Measurements from ENCODE around the gene KIF26A. TPM values are rescaled to one million over a fixed set of nuclear protein-coding genes. Genes with fewer than 3 reads are reported as not detected.

The KIF26A gene
- total RNA-seq, 2 donors from 2014 or later: 1.1 to 1.6 TPM

DNA sequence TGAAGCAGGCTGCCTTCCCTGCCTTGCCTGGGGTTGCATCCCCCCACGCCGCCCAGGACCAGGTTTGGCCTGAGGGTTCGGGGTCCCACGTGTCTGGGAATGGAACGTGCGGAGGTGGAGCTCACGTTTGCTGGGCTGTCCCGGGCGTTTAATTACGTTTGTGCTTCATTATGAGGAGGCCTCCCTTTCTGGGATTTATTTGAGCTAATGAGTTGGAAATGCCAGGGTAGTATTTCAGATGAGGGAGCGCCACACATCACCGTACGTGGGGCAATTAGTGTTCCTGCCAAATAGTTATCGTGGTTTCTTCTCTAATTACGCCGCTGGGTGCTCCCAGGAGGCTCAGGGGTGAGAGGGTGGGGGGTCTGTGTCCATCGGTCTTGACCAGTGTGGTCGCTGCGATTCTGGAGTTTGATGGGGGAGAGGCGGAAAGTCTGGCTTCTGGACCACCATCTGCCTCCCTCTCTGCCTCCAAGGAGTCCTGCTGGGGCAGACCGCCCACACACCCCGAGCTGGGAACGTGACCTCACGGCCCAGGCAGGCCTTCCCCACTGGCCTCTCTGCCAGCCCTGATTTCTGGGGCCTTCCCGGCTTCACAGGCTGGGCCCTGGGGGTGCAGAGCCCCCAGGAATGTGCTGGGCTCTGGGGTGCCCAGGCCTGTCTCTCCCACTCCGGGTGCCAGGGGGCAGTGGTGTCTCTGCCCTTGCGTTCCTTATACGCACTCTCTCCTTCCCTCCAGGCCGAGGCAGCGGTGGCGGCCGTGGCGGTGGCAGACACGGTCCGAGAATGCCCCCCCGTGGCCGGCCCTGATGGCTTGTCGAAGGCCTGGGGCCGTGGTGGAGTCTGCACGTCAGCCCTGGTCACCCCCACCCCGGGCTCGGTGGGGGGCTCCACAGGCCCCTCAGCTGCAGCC lies 18.9 kb downstream of the KIF26A start:
- Mint-ChIP-seq H3K9me3 (no peaks in the 10 kb centered on the region), H3K36me3 (ENCODE audit: low read depth) (no peaks in the 10 kb centered on the region), H3K4me1 (no peaks in the 10 kb centered on the region), H3K4me3 (no peak overlapping the region), H3K27ac (no peak overlapping the region), H3K27me3 (no peaks in the 10 kb centered on the region)
- no peak for ATAC-seq (replicated peaks)

DNA sequence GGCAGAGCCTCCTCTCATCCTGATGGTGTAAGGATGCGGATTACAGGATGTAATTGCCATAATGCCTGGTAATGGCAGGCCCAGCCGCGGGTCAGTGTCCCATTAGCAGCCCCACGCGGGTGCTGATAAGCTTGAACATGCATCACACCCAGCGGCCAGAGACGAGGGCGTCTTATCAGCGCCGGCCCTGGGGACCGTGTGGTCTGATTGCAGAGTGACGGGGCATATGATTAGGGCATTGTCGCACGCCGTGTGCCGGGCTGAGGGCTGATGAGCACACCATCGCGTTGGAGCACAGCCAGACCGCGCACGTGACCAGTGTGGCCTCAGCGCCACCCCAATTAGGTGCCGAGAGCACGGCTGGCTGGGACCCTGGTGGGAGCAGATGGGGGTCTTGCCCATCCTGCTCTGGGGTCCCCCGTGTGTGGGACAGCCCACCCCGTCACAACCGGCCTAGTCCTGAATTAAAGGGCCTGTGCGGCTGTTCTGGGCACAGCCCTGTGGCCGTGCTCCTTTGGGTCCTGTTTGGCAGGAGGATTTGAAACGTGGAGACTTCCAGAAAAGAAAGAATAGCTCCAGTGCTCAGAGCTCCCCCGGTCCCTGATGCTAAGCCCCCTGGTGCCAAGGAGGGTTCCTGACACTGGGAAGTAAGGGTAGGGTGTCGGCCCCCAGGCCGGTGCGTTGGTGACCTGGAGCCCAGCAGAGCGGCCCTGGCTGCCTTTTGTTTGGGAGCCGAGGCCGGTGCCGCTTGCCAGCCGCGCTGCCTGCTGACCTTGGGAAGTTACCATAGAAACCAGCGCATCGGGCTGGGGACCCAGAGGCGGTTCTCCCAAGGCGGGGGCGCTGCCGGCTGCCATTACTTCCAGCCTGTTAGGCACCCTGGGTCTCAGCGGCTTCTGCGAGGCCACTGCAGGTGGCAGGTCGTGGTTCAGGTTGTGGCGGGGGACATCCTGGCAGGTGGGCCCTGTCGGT lies 20.7 kb downstream of the KIF26A start:
- Mint-ChIP-seq H3K4me1 (no peaks in the 10 kb centered on the region), H3K27ac (no peak overlapping the region), H3K36me3 (ENCODE audit: low read depth) (no peaks in the 10 kb centered on the region), H3K4me3 (no peak overlapping the region), H3K27me3 (no peaks in the 10 kb centered on the region), H3K9me3 (no peaks in the 10 kb centered on the region)
- no peak for ATAC-seq (replicated peaks)

DNA sequence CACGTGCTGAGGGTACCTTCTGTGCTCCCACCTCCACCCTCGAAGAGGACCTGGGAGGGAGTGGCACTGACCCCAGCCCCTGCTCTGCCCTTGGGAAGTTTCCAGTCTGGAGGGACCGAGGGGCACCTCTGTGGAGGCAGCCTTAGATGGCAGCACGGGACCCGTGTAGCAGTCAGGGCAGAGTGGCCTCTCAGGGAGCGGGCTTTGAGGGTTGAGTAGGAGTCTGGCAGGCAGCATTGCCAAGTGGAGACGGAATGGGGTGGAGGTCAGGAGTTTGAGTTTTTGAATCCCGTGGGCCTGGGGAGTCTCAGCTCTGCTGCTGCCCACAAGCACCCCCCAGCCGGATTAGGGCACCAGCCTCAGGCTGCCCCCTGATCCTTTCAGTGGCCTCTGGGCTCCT lies 21.6 kb downstream of the KIF26A start:
- Mint-ChIP-seq H3K36me3 (ENCODE audit: low read depth) (no peaks in the 10 kb centered on the region), H3K4me1 (no peaks in the 10 kb centered on the region), H3K4me3 (no peak overlapping the region), H3K9me3 (no peaks in the 10 kb centered on the region), H3K27ac (no peak overlapping the region), H3K27me3 (no peaks in the 10 kb centered on the region)
- ATAC-seq (replicated peaks): no peak

DNA sequence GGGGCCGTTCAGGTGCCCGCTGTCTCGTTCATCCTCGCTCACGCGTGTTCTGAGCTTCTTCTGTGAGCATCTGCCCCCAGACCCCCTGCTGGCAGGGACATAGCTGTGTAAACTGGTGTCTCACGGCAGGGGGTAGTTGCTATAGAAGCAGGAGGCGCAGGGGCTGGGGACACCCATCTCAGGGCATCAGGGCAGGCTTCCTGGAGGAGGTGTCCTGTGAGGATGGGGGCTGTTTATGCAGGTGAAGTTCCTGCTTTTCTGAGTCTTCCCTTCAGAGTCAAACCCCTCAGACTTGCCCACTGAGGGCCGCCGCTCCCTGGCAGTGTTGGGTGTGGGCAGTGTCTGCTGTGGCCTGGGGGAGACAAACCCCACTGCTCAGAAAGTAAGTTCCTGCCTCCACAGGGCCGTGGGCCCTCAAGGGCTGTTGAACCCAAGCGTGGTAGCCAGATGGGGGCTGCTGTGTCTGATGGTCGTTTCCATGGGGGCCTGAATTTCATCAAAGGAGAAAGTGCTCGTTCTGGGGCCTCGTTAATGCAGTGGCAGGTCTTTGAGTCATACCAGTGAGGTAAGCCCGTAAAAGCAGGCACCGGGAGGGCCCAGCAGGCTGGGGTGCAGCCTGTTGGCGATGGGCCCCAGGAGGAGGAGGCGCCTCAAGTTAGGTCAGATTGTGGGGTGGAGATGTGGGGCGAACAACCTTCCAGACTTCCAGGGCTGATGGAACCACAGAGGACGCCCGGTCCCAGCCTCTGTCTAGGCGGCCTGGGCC lies 23.4 kb downstream of the KIF26A start:
- no peak overlapping the region for H3K4me3 Mint-ChIP-seq
- H3K9me3 Mint-ChIP-seq: no peaks in the 10 kb centered on the region
- H3K27ac Mint-ChIP-seq: no peak overlapping the region
- no peaks in the 10 kb centered on the region for H3K27me3 Mint-ChIP-seq
- ATAC-seq (replicated peaks): no peak
- no peaks in the 10 kb centered on the region for H3K4me1 Mint-ChIP-seq
- H3K36me3 Mint-ChIP-seq (ENCODE audit: low read depth): no peaks in the 10 kb centered on the region

DNA sequence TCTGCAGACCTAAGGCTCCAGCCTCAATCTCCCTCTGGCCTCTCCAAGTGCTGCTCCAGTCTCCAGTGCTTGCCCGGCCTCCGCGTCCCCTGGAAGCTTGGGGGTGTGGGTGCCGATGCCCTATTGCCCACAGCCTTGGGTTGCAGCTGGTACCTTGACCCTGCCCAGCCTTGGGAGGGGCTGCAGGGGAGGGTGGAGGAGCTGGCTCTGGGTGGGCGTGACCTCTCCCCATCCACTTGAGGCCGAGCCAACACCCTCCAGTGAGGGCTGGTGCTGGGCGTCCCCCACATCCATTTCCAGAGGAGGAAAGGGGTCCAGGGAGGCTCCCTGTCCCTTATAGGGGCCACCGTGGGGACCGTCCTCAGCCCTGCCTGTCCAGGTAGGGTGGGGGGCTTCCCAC lies 24.1 kb downstream of the KIF26A start:
- no peaks in the 10 kb centered on the region for H3K4me1 Mint-ChIP-seq
- no peaks in the 10 kb centered on the region for H3K9me3 Mint-ChIP-seq
- no peak overlapping the region for H3K4me3 Mint-ChIP-seq
- H3K36me3 Mint-ChIP-seq (ENCODE audit: low read depth): no peaks in the 10 kb centered on the region
- no peak for ATAC-seq (replicated peaks)
- H3K27ac Mint-ChIP-seq: no peak overlapping the region
- H3K27me3 Mint-ChIP-seq: no peaks in the 10 kb centered on the region

DNA sequence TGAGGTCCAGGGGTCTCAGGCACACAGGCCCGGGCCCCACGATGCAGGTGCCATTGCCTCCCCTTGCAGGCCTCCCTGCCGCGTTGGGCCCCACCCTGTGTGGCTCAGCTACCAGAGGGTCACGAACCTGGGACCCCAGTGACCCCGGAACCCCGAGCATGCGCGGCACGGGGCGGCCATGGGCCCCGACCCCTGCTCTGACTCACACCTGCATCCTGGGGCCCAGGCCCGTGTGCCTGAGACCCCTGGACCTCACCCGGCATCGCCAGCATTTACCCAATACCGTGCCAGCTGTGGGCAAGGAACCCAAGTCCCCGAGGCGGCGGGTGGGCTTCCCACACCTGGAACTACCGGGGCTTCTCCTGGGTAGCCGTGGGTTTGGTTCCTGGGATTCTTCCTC lies 25.2 kb downstream of the KIF26A start:
- no peak for ATAC-seq (replicated peaks)
- H3K4me3 Mint-ChIP-seq: no peak overlapping the region
- no peaks in the 10 kb centered on the region for H3K27me3 Mint-ChIP-seq
- H3K4me1 Mint-ChIP-seq: no peaks in the 10 kb centered on the region
- no peaks in the 10 kb centered on the region for H3K36me3 Mint-ChIP-seq (ENCODE audit: low read depth)
- no peak overlapping the region for H3K27ac Mint-ChIP-seq
- no peaks in the 10 kb centered on the region for H3K9me3 Mint-ChIP-seq

DNA sequence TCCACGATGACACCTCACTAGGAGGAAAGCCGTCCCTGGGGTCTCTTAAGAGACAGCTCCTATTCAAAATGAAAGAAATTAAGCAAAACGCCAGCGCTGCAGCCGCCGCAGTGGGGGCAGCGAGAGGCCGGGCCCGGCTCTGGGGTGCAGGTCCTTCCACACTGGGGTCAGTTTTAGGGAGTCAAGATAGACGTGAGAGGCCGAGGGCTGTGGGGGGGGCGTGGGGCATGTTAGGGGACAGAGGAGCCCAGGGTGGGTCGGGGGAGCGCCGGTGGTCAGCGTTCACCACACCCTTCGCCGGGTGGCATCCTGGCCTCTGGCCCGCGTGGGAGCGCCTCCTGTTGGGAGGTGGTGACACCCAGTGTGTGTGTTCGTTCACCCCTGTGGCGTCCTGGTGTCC lies 25.7 kb downstream of the KIF26A start:
- no peak overlapping the region for H3K27ac Mint-ChIP-seq

DNA sequence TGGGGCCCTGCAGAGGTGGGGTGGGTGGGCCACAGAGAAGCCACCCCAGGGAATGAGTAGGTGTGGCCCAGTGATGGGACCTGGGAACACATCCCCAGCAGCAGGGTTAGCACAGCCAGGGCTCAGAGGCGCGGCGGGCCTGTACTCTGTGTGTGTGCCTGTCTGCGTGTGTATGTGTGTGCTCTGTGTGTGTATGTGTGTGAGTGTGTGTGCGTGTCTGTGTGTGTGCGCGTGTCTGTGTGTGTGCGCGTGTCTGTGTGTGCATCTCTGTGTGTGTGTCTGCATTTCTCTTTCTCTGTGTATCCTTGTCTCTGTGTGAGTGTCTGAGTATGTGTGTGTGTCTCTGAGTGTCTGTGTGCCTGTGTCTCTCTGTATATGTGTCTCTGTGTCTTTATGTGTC lies 26.1 kb downstream of the KIF26A start:
- no peak for ATAC-seq (replicated peaks)
- H3K9me3 Mint-ChIP-seq: no peaks in the 10 kb centered on the region
- H3K4me1 Mint-ChIP-seq: no peaks in the 10 kb centered on the region
- H3K36me3 Mint-ChIP-seq (ENCODE audit: low read depth): no peaks in the 10 kb centered on the region
- no peak overlapping the region for H3K27ac Mint-ChIP-seq
- H3K4me3 Mint-ChIP-seq: no peak overlapping the region
- H3K27me3 Mint-ChIP-seq: no peaks in the 10 kb centered on the region

More for the DNA sequence above, 25.7 kb downstream of the KIF26A start:
- no peaks in the 10 kb centered on the region for H3K9me3 Mint-ChIP-seq
- H3K4me1 Mint-ChIP-seq: no peaks in the 10 kb centered on the region
- ATAC-seq (replicated peaks): no peak
- no peaks in the 10 kb centered on the region for H3K36me3 Mint-ChIP-seq (ENCODE audit: low read depth)
- H3K27me3 Mint-ChIP-seq: no peaks in the 10 kb centered on the region
- H3K4me3 Mint-ChIP-seq: no peak overlapping the region

DNA sequence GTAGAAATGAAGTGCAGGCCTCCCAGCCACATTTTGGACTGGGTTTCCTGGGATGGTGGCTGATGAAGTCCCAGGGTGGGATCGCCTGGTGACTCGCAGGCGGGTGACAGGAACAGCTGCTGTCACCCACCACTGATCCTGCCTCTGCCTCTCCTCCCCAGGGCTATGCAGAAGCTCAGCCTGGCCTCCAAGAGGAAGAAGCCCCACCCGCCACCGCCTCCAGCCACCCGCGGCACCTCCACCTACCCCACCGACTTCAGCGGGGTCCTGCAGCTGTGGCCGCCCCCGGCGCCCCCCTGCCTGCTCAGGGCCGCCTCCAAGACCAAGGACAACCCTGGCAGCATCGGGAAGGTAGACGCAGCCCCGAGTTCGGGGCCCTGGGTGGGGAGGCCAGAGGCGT lies 28.3 kb downstream of the KIF26A start:
- Mint-ChIP-seq H3K27ac (no peak overlapping the region), H3K36me3 (ENCODE audit: low read depth) (no peaks in the 10 kb centered on the region), H3K9me3 (no peaks in the 10 kb centered on the region), H3K4me3 (no peak overlapping the region), H3K4me1 (no peaks in the 10 kb centered on the region), H3K27me3 (no peaks in the 10 kb centered on the region)
- ATAC-seq (replicated peaks): no peak

DNA sequence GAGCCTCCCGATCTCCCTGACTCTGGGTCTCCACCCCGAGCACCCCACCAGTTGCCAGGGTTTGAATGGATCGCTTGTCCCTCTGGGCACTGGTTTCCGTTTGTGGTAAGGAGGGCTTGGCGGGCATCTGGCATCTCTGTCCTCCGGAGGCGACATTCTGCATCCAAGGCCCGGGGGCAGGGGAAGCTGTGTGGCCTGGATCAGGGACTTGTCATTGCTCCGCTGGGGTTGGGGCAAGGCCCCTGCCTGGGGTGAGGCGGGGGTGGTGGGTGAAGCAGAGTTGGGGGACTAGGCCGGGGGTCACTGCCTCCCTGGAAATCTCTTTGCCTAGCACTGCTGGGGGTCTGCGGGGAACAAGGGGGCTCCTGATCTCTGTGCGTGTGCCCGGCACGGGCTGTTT lies 30.2 kb downstream of the KIF26A start:
- Mint-ChIP-seq H3K4me3 (no peak overlapping the region), H3K4me1 (no peaks in the 10 kb centered on the region), H3K27ac (no peak overlapping the region), H3K9me3 (no peaks in the 10 kb centered on the region), H3K27me3 (no peaks in the 10 kb centered on the region), H3K36me3 (ENCODE audit: low read depth) (no peaks in the 10 kb centered on the region)
- no peak for ATAC-seq (replicated peaks)

DNA sequence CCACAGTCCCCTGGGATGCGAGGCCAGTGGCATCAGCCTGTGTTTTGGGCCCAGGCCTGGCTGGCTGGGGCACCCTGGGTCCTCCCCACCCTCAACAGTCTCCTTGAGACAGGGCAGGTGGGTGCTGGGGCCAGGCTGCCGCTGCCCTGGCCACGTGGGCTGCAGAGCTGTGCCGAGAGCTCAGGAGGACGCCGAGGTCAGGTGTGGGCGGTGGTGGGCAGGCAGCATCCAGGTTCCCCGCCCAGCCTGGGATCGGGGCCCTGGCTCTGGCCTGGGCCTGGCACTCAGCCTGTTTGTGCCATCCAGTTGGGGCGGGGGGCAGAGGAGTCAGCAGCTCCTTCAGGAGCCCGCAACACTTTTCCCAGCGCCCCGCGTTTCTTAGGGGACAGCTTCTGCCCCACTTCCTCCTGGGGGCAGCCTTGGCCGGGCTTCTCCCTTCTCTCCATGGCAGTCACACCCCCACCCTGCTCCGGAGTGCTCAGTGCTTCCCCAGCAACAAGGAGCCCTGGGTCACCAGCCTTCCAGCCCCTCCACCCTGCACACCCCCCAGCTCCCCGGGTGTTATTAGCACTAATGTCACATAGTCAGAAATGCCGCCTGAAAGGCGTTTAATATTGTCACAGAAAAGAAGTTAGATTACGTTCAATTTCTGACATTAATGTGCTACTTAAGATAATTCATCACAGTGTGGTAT lies 30.8 kb downstream of the KIF26A start:
- Mint-ChIP-seq H3K36me3 (ENCODE audit: low read depth) (no peaks in the 10 kb centered on the region), H3K27ac (no peak overlapping the region), H3K4me3 (no peak overlapping the region), H3K27me3 (no peaks in the 10 kb centered on the region), H3K9me3 (no peaks in the 10 kb centered on the region), H3K4me1 (no peaks in the 10 kb centered on the region)
- no peak for ATAC-seq (replicated peaks)

DNA sequence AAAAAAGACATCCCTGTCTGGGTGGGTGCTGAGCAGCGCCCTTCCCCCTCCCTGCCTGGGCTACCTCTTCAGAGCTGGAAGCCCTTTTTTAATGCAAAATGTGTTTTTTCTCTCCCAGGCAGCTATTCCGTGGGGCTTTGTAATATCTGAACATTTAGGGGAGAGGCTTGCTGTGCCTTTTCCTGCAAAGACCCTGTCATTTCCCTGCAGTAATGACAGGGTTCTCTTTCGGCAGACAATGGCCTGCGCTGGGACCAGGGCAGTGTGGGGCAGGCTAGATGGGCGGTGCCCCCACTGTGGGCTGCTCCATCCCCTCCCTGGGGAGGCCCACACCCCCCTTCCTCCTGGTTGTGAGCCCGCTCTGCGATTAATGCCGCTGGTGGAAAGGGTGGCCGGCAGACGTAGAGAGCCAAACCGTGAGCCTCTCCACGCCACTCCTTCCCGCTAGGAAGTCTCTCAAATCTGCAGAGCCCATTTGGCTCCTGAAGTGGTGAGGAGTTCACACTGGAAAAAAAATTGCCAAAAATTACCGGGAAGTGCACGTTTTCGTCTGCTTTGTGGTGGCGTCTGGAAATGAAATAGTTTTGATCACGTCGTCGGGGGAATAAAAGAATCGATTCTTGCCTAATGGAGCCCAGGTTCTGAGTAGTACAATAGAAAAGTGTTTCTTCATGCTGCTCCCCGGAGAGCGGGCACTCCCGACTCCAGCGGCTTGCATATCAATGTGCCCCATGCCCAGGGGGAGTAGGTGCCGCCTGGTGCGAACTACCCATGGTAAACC lies 31.5 kb downstream of the KIF26A start:
- Mint-ChIP-seq H3K4me3 (no peak overlapping the region), H3K9me3 (no peaks in the 10 kb centered on the region), H3K27me3 (no peaks in the 10 kb centered on the region), H3K4me1 (no peaks in the 10 kb centered on the region), H3K27ac (no peak overlapping the region), H3K36me3 (ENCODE audit: low read depth) (no peaks in the 10 kb centered on the region)
- no peak for ATAC-seq (replicated peaks)

DNA sequence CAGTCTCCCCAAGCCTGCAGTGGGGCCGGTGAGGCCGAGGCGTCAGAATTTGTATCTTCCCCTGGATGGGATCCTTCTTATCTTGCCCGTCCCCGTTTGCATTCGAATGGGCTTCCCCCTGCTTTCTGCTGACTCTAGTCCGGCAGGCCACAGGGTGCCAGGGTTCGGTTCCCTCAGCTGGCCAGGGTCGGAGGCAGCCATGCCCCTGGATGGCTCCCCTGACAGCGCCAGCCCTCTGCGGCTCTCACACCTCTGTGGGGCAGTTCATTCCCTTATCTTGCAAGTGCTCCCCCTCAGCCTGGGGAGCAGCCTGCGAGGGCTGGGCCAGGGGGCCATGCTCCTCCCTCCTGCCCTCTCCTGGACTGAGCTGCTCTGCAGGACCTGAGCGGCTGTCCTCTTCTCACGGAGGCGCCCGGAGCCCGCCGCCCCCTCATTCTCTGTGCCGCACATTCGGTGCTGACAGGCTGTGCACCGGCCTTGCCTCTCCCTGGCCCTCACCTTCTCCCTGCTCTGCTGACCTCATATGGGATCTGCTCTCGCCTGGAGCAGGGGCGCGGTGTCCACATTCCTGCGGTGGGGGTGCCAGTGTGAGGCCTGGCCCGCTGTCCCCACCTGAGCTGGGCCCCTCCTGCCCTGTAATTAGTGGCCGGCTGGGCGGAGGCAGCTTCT lies 32.8 kb downstream of the KIF26A start:
- Mint-ChIP-seq H3K4me3 (no peak overlapping the region), H3K27me3 (no peaks in the 10 kb centered on the region), H3K4me1 (no peaks in the 10 kb centered on the region), H3K9me3 (no peaks in the 10 kb centered on the region), H3K27ac (no peak overlapping the region), H3K36me3 (ENCODE audit: low read depth) (no peaks in the 10 kb centered on the region)
- no peak for ATAC-seq (replicated peaks)

All from activated T-helper 17 cell treated with anti-CD3 and anti-CD28 coated beads, Interleukin-2, amount 50 U/mL, for 72 hours (primary cell).